Type B pancreatic cell (in vitro differentiated cells): ENCODE results near the gene HDAC10. TPM values are rescaled to one million over a fixed set of nuclear protein-coding genes. Genes with fewer than 3 reads are reported as not detected.

Source experiments
- DNase-seq: peaks from one replicate; pipeline ENCODE4 v3.0.0; 2021; ENCODE audit warnings: mixed read lengths; ENCODE audit not compliant: unreplicated experiment; ENCODE audit errors: extremely low spot score
- H3K27ac Mint-ChIP-seq: 2 replicates; pipeline ENCODE4 v1.8.0; 2021; ENCODE audit warnings: mild to moderate bottlenecking, mixed read lengths
- H3K27me3 Mint-ChIP-seq: 2 replicates; pipeline ENCODE4 v1.8.0; 2021; ENCODE audit warnings: mixed read lengths
- H3K36me3 Mint-ChIP-seq: 2 replicates; pipeline ENCODE4 v1.8.0; 2021; ENCODE audit warnings: mixed read lengths
- H3K4me1 Mint-ChIP-seq: one replicate; pipeline ENCODE4 v1.8.0; 2021; ENCODE audit warnings: mixed read lengths; ENCODE audit not compliant: unreplicated experiment
- H3K4me3 Mint-ChIP-seq: 2 replicates; pipeline ENCODE4 v1.8.0; 2021; ENCODE audit warnings: mild to moderate bottlenecking, mixed read lengths
- H3K9me3 Mint-ChIP-seq: 2 replicates; pipeline ENCODE4 v1.8.0; 2021; ENCODE audit warnings: mixed read lengths
- total RNA-seq: library from RNA; stranded (reverse); gene quantifications from 2 replicates; pipeline ENCODE4 v1.2.1, GENCODE V29; 2021; ENCODE audit warnings: low replicate concordance
- TF ChIP-seq, protein P1 (sequence below): fragments of 200-600 bp; sonication (generic); conservative IDR thresholded peaks from 2 replicates; pipeline ENCODE4 v1.5.0; 2021; ENCODE audit warnings: antibody characterized with exemption, mild to moderate bottlenecking

The HDAC10 gene
- total RNA-seq, 1 donor from 2014 or later = 37.1 TPM

DNA sequence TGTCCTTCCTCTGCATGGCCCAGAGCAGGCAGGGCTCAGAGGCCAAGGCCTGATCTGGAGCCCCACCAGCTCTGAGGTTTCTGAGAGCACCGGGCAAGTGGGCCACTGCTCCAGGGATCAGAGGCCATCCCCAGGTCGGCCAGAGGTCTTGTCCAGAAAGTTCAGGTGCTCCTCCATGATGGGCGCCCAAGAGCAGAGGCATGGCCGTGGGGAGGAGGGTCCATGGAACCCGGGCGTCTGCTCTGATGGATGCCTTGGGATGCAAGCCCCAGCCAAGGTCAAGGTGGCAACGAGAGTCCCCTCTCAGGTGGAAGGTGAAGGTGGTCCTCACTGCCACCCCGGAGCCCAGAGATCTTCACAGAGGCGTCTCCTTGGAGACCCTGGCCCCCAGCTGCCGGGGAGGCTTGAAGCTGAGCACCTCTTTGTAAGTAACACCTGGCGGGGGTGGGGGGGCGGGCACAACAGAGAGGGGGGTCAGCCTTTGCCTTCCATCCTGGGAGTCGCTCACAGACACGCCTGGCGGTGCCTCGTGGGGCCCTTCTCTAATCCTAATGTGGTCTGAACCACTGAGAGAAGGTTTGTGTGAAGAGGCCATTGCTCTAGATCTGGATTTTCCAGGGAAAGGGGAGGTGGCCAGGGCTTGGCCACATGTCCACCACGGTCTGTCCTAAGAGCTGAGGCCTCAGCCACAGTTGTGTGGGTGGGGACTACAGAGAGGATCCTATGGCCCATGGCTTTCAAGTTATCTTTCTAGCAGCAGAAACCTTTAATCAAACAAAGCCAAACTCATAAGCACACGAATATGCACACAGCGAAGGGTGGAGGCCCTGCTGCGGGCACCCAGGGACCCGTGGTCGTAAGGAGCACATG, 2.2 kb upstream of the HDAC10 start:
- H3K4me3 Mint-ChIP-seq = no peak overlapping the region
- H3K27me3 Mint-ChIP-seq = no peaks in the 10 kb centered on the region
- H3K27ac Mint-ChIP-seq = no peak overlapping the region
- H3K9me3 Mint-ChIP-seq = no peaks in the 10 kb centered on the region
- TF ChIP-seq, protein P1, sequence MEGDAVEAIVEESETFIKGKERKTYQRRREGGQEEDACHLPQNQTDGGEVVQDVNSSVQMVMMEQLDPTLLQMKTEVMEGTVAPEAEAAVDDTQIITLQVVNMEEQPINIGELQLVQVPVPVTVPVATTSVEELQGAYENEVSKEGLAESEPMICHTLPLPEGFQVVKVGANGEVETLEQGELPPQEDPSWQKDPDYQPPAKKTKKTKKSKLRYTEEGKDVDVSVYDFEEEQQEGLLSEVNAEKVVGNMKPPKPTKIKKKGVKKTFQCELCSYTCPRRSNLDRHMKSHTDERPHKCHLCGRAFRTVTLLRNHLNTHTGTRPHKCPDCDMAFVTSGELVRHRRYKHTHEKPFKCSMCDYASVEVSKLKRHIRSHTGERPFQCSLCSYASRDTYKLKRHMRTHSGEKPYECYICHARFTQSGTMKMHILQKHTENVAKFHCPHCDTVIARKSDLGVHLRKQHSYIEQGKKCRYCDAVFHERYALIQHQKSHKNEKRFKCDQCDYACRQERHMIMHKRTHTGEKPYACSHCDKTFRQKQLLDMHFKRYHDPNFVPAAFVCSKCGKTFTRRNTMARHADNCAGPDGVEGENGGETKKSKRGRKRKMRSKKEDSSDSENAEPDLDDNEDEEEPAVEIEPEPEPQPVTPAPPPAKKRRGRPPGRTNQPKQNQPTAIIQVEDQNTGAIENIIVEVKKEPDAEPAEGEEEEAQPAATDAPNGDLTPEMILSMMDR = no peak
- H3K36me3 Mint-ChIP-seq = no peaks in the 10 kb centered on the region
- H3K4me1 Mint-ChIP-seq = no peaks in the 10 kb centered on the region
- DNase-seq = no peak

DNA sequence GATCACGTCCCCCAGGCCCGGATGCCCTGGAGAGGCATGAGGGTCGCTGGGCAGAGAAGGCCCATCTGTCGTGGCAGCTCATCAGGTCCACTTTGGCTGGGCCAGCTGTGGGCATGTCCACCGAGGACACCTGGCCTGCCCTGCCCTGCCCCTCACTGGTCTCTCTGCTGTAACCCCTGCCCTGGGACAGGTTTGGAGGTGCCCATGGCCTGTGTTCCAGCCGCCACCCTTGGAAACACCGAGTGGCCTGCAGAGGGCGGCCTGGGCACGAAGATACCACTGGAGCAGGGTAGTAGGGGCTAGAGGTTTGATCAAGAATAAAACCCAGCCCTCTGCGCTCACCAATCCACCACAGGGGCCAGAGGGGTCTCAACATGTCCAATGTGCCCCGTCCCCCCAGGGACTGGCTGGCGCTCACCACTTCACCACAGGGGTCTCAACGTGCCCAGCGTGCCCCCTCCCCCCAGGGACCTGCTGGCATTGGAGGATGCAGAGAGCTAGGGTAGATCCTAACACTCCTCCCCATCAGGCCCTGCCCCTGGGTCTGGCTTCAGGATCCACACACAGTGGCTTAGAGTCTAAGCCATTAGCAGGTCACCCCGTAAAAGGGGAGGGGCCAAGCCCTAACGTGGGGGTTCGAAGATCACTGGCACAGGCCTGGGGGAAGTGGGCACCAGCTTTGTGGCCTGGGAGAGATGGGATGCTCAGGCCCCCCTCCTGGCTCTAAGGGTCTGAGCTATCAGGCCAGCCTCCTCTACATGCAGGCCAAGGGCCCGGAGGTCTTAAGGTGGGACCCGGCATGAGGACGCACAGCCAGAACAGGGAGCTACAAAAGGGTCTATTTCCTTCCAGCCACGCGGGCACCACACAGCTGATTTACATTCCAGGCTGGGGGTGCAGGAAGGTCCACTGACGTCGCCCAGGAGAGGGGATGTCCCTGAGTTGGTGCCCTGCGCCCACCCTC, 1.3 kb upstream of the HDAC10 start:
- Mint-ChIP-seq H3K27me3 (no peaks in the 10 kb centered on the region), H3K36me3 (no peaks in the 10 kb centered on the region), H3K4me1 (no peaks in the 10 kb centered on the region), H3K9me3 (no peaks in the 10 kb centered on the region), H3K4me3 (peak overlapping the region; percentile 62), H3K27ac (no peak overlapping the region)
- TF ChIP-seq, protein P1 = peak; percentile 74
- DNase-seq = no peak

DNA sequence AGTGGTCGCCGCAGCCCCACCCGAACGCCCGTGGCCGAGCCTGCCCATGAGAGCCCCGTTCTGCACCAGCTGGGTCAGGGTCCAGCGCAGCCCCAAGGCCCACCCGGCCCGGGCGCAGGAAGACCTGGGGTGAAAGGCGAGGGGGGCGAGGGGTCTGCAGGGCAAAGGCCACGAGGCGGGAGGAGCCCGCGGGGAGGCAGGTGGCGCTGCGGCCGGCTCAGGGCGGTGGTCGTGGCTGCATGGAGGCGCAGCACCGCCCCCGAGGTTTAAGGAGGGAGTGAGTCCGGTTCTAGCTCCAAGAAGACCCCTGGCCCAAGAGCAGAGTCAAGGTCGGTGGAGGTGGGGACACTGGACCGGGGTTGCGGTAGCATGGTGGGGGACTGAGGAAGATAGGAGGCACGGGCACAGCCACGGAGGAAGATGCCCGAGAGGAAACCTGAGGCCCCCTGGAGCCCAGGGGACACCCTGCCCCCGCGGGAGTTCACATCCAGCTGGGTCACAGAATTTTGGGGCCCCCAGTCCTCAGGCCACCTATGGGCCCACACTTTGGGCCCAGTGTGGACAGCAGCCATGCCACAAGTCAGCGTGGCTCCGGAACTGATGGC, 514 bp upstream of the HDAC10 start:
- Mint-ChIP-seq H3K4me3 (no peak overlapping the region), H3K27ac (no peak overlapping the region), H3K27me3 (no peaks in the 10 kb centered on the region), H3K9me3 (no peaks in the 10 kb centered on the region), H3K36me3 (no peaks in the 10 kb centered on the region), H3K4me1 (no peaks in the 10 kb centered on the region)
- no peak for DNase-seq
- TF ChIP-seq, protein P1 = no peak

DNA sequence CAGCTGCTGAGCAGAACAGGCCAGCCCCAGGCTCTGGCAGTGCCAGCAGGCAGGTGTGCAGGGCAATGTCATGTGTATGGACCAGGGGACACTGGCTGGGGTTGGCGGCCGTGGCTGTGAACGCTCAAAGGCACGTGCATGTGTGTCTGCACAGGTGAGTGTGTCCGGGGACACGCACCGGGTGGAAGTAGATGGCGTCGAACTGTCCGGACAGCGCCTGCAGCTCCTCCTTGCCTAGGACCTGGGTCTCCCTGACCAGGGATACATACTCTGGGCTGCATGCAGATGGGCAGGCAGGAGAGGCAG, 863 bp downstream of the HDAC10 start:
- no peaks in the 10 kb centered on the region for H3K27me3 Mint-ChIP-seq
- DNase-seq = no peak
- no peaks in the 10 kb centered on the region for H3K9me3 Mint-ChIP-seq
- H3K4me1 Mint-ChIP-seq = no peaks in the 10 kb centered on the region
- H3K27ac Mint-ChIP-seq = no peak overlapping the region
- TF ChIP-seq, protein P1 = no peak
- H3K4me3 Mint-ChIP-seq = peak overlapping the region; percentile 87
- no peaks in the 10 kb centered on the region for H3K36me3 Mint-ChIP-seq

DNA sequence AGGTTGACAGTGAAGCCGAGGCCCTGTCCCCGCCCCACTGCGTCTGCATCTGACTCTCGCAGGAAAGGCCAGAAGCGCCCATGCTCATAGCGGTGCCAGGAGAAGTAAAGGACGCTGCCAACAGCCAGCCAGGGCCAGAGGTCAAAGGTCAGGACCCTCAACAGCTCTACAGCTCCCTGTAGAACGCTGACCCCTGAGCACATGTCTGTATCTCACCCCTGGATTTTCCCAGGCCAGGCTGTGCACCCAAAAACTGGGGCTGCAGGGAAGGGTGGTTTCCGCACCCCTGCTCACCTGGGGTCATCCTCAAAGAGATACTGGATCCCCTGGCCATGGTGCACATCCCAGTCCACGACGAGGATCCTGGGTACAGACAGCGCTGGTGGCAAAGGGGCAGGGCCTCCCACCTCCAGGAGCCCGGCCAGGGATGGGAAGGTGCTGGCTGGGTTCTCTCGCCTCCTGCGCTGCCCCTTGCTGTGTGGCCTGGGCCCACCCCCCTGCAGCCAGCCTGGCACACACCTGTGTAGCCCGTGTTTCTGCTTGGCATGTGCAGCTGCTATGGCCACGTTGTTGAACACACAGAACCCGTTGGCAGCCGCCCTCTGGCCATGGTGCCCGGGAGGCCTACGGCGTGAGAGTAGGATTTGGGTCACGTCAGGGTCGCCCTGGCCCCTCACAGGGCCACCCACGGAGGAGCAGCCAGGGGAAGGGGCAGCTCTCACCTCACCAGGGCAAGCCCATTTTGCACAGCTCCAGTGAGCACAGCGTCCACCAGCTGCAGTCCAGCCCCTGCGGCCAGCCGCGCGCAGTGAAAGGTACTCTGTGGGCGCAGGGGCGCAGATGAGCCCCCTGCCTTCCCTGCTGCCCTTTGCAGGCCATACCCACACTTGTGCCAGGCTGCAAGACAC, 1.5 kb downstream of the HDAC10 start:
- Mint-ChIP-seq H3K27me3 (no peaks in the 10 kb centered on the region), H3K4me3 (peak overlapping the region; percentile 87), H3K4me1 (peaks cover 4% of the 10 kb centered on the region), H3K36me3 (no peaks in the 10 kb centered on the region), H3K9me3 (no peaks in the 10 kb centered on the region), H3K27ac (no peak overlapping the region)
- TF ChIP-seq, protein P1 = no peak
- DNase-seq = no peak
